ENCODE results near the gene GRIP2. TPM values are rescaled to one million over a fixed set of nuclear protein-coding genes. Genes with fewer than 3 reads are reported as not detected.

GRIP2 gene
- total RNA-seq, 1 donor from 2014 or later = 11.2 TPM

- Mint-ChIP-seq H3K4me3 (ENCODE audit: low read depth) (no peak overlapping the region), H3K9me3 (ENCODE audit: low read depth) (no peaks in the 10 kb centered on the region), H3K36me3 (ENCODE audit: insufficient read depth) (peaks cover 9% of the 10 kb centered on the region), H3K27ac (no peak overlapping the region), H3K27me3 (no peaks in the 10 kb centered on the region), H3K4me1 (ENCODE audit: low read depth) (peaks cover 6% of the 10 kb centered on the region)
- no peak for DNase-seq (ENCODE audit: low spot score, unreplicated experiment)
- TF ChIP-seq, protein P1, sequence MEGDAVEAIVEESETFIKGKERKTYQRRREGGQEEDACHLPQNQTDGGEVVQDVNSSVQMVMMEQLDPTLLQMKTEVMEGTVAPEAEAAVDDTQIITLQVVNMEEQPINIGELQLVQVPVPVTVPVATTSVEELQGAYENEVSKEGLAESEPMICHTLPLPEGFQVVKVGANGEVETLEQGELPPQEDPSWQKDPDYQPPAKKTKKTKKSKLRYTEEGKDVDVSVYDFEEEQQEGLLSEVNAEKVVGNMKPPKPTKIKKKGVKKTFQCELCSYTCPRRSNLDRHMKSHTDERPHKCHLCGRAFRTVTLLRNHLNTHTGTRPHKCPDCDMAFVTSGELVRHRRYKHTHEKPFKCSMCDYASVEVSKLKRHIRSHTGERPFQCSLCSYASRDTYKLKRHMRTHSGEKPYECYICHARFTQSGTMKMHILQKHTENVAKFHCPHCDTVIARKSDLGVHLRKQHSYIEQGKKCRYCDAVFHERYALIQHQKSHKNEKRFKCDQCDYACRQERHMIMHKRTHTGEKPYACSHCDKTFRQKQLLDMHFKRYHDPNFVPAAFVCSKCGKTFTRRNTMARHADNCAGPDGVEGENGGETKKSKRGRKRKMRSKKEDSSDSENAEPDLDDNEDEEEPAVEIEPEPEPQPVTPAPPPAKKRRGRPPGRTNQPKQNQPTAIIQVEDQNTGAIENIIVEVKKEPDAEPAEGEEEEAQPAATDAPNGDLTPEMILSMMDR (IDR thresholded peaks at IDR 0.05; ENCODE audit: unreplicated experiment) = no peak
Measured at GRCh38 chr3:14460342-14461005, 79.7 kb downstream of the GRIP2 start.

DNA sequence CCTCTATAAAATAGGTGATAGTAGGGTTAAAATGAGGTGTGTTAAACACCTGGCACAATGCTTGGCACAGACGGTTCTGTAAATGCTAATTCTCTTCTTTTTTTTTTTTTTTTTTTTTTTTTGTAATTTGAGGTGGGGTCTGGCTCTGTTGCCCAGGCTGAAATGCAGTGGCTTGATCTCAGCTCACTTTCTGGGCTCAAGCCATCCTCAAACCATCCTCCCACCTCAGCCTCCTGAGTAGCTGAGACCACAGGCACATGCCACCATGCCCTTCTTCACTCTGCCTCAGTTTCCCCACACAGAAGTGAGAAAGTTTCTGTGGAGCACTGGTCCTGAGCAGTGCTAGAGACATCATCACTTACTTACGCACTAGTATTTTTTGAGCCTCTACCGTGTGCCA lies 80.4 kb downstream of the GRIP2 start:
- Mint-ChIP-seq H3K27ac (no peak overlapping the region), H3K4me3 (ENCODE audit: low read depth) (no peak overlapping the region), H3K9me3 (ENCODE audit: low read depth) (no peaks in the 10 kb centered on the region), H3K4me1 (ENCODE audit: low read depth) (peaks cover 6% of the 10 kb centered on the region), H3K27me3 (no peaks in the 10 kb centered on the region), H3K36me3 (ENCODE audit: insufficient read depth) (peaks cover 11% of the 10 kb centered on the region)
- TF ChIP-seq, protein P1 (IDR thresholded peaks at IDR 0.05; ENCODE audit: unreplicated experiment) = no peak
- DNase-seq (ENCODE audit: low spot score, unreplicated experiment) = no peak

DNA sequence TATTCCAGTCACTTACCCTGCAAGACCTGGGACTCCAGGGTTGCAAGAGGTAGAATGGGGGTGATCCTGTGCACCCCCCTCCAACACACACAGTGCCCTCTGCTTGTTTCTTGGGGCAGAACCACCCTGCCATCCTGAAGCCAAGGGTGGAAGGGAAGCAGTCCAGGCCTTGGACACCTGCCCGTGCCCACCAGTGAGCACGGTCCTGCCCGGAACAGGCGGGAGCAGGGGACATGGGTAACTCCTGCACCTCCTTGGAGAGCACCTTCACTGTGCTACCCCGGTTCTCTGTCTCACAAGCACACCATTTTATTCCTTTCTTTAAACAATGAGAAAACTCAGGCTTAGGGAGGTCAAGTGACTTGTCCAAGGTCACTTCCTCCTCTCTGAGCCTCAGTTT lies 80.8 kb downstream of the GRIP2 start:
- no peak overlapping the region for H3K27ac Mint-ChIP-seq
- no peak overlapping the region for H3K4me3 Mint-ChIP-seq (ENCODE audit: low read depth)
- DNase-seq (ENCODE audit: low spot score, unreplicated experiment) = no peak
- no peaks in the 10 kb centered on the region for H3K9me3 Mint-ChIP-seq (ENCODE audit: low read depth)
- H3K27me3 Mint-ChIP-seq = no peaks in the 10 kb centered on the region
- TF ChIP-seq, protein P1 (IDR thresholded peaks at IDR 0.05; ENCODE audit: unreplicated experiment) = no peak
- peaks cover 6% of the 10 kb centered on the region for H3K4me1 Mint-ChIP-seq (ENCODE audit: low read depth)
- H3K36me3 Mint-ChIP-seq (ENCODE audit: insufficient read depth) = peaks cover 11% of the 10 kb centered on the region

GRCh38 chr3:14458434-14459275 lies 81.5 kb downstream of the GRIP2 start:
- Mint-ChIP-seq H3K27me3 (no peaks in the 10 kb centered on the region), H3K4me1 (ENCODE audit: low read depth) (peaks cover 6% of the 10 kb centered on the region), H3K36me3 (ENCODE audit: insufficient read depth) (peaks cover 11% of the 10 kb centered on the region), H3K27ac (peak overlapping the region; percentile 10), H3K4me3 (ENCODE audit: low read depth) (no peak overlapping the region), H3K9me3 (ENCODE audit: low read depth) (no peaks in the 10 kb centered on the region)
- TF ChIP-seq, protein P1 (IDR thresholded peaks at IDR 0.05; ENCODE audit: unreplicated experiment) = no peak
- DNase-seq (ENCODE audit: low spot score, unreplicated experiment) = no peak

DNA sequence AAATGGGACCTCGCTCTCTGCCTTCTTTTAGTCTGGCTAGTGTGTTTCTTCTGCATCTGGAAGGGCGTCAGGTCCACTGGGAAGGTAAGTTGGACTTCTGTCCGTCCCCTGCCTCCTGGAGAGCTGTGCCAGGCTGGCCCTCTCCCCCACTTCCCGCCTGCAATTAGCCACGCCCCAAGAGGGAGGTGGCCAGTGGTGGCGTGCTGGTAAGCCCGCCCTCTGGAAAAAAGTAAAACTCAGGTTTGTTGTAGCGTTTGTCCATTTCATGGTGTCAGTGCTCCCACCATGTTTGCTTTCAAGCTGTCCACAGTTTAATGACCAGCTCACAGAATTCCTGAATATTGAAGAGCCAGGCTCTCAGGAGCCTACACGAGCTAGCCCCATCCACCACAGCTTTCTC lies 82.1 kb downstream of the GRIP2 start:
- Mint-ChIP-seq H3K27ac (peak overlapping the region; percentile 17), H3K36me3 (ENCODE audit: insufficient read depth) (peaks cover 9% of the 10 kb centered on the region), H3K9me3 (ENCODE audit: low read depth) (no peaks in the 10 kb centered on the region), H3K4me3 (ENCODE audit: low read depth) (no peak overlapping the region), H3K4me1 (ENCODE audit: low read depth) (peaks cover 4% of the 10 kb centered on the region), H3K27me3 (no peaks in the 10 kb centered on the region)
- TF ChIP-seq, protein P1 (IDR thresholded peaks at IDR 0.05; ENCODE audit: unreplicated experiment) = no peak
- no peak for DNase-seq (ENCODE audit: low spot score, unreplicated experiment)

All from progenitor cell of endocrine pancreas (in vitro differentiated cells).